Smooth muscle cell (in vitro differentiated cells): ENCODE data around the gene HELB. TPM values are rescaled to one million over a fixed set of nuclear protein-coding genes. Genes with fewer than 3 reads are reported as not detected.

ENCODE experiments used
- DNase-seq: peaks from one replicate; lab custom pipeline; 2025; ENCODE audit not compliant: unreplicated experiment; lab: John Stamatoyannopoulos, UW
- H2AFZ ChIP-seq: fragments of 200-600 bp; sonication (generic); 2 replicates; pipeline ENCODE4 v1.6.0; 2016; ENCODE audit warnings: antibody characterized with exemption, low read depth, mild to moderate bottlenecking
- H3F3A ChIP-seq: fragments of 200-600 bp; sonication (generic); 2 replicates; pipeline ENCODE4 v1.6.0; 2017; ENCODE audit warnings: antibody characterized with exemption, low read depth
- H3K27ac ChIP-seq: fragments of 200-600 bp; sonication (generic); 2 replicates; pipeline ENCODE4 v1.5.1; 2016; ENCODE audit warnings: low read depth, mild to moderate bottlenecking
- H3K27me3 ChIP-seq: fragments of 200-600 bp; sonication (generic); 2 replicates; pipeline ENCODE4 v1.6.1; 2016; ENCODE audit warnings: low read depth, mild to moderate bottlenecking
- H3K36me3 ChIP-seq: fragments of 200-600 bp; sonication (generic); 2 replicates; pipeline ENCODE4 v1.5.1; 2016; ENCODE audit warnings: low read depth
- H3K4me1 ChIP-seq: fragments of 200-600 bp; sonication (generic); 2 replicates; pipeline ENCODE4 v1.5.1; 2016; ENCODE audit warnings: low read depth
- H3K4me2 ChIP-seq: fragments of 200-600 bp; sonication (generic); 2 replicates; pipeline ENCODE4 v1.6.0; 2016; ENCODE audit warnings: mild to moderate bottlenecking
- H3K4me3 ChIP-seq: fragments of 200-600 bp; sonication (generic); 2 replicates; pipeline ENCODE4 v1.5.1; 2016; ENCODE audit warnings: mild to moderate bottlenecking
- H3K79me2 ChIP-seq: fragments of 200-600 bp; sonication (generic); 2 replicates; pipeline ENCODE4 v1.6.0; 2016; ENCODE audit warnings: low read depth, mild to moderate bottlenecking
- H3K9ac ChIP-seq: fragments of 200-600 bp; sonication (generic); 2 replicates; pipeline ENCODE4 v1.6.0; 2016; ENCODE audit warnings: low read depth
- H3K9me3 ChIP-seq: fragments of 200-600 bp; sonication (generic); replicated peaks from 2 replicates; pipeline ENCODE4 v1.5.1; 2016; ENCODE audit warnings: low read depth
- H4K20me1 ChIP-seq: fragments of 200-600 bp; sonication (generic); 2 replicates; pipeline ENCODE4 v1.6.0; 2016; ENCODE audit warnings: low read depth
- CTCF ChIP-seq: fragments of 200-600 bp; sonication (generic); IDR thresholded peaks from 2 replicates; pipeline ENCODE4 v1.5.1; 2017; ENCODE audit warnings: borderline replicate concordance, mild to moderate bottlenecking, antibody characterized with exemption; ENCODE audit not compliant: insufficient read depth, poor library complexity, severe bottlenecking
- WGBS: methylation state at CpG from one replicate; pipeline ENCODE4 v1.1.7; 2016; ENCODE audit warnings: low lambda C conversion rate; 5-methylcytosine and 5-hydroxymethylcytosine counted together
- polyA plus RNA-seq: library from polyadenylated mRNA; unstranded; fragments of >200 nt; fragmentation: Nextera tagmentation; extraction: Ambion mirVana; gene quantifications from 2 replicates; pipeline ENCODE4 v1.2.1, GENCODE V29; 2016
- total RNA-seq: library from RNA; depleted of rRNA; stranded (reverse); fragments of >200 nt; gene quantifications from 2 replicates; pipeline ENCODE4 v1.2.3, GENCODE V29; 2014

Gene HELB
- total and polyA plus RNA-seq, 2 experiments from 2014 or later, result 1.9 to 5.7 TPM

- Histone ChIP-seq H4K20me1 (no peaks in the 10 kb centered on the region), H3K79me2 (no peaks in the 10 kb centered on the region), H2AFZ (no peak overlapping the region), H3K27me3 (peaks cover under 1% of the 10 kb centered on the region), H3K9ac (no peak overlapping the region), H3K4me1 (no peaks in the 10 kb centered on the region), H3F3A (no peaks in the 10 kb centered on the region), H3K4me2 (no peak overlapping the region), H3K36me3 (no peaks in the 10 kb centered on the region), H3K27ac (no peak overlapping the region), H3K9me3 (no peaks in the 10 kb centered on the region), H3K4me3 (no peak overlapping the region)
- no peak for DNase-seq
- no peak for TF ChIP-seq CTCF
- 97% methylated on average over 1 of the region's 1 CpG for WGBS
These were observed 31.7 kb upstream of the HELB start for GRCh38 chr12:66270613-66271012.

- Histone ChIP-seq H3K79me2 (no peaks in the 10 kb centered on the region), H3K9ac (no peak overlapping the region), H3K4me3 (no peak overlapping the region), H3K27me3 (peaks cover 5% of the 10 kb centered on the region), H3F3A (no peaks in the 10 kb centered on the region), H3K9me3 (no peaks in the 10 kb centered on the region), H2AFZ (no peak overlapping the region), H3K4me2 (no peak overlapping the region), H3K27ac (no peak overlapping the region), H3K4me1 (no peaks in the 10 kb centered on the region), H3K36me3 (no peaks in the 10 kb centered on the region), H4K20me1 (no peaks in the 10 kb centered on the region)
- TF ChIP-seq CTCF, result no peak
- DNase-seq, result no peak
- WGBS, result 53% methylated on average over 3 of the region's 3 CpGs
These were observed 29.6 kb upstream of the HELB start for GRCh38 chr12:66272650-66273049.

GRCh38 chr12:66273147-66273546 lies 29.1 kb upstream of the HELB start:
- H3K4me1 ChIP-seq, result no peaks in the 10 kb centered on the region
- H3K9me3 ChIP-seq, result no peaks in the 10 kb centered on the region
- H3K27me3 ChIP-seq, result peaks cover 5% of the 10 kb centered on the region
- WGBS, result 85% methylated on average over 1 of the region's 1 CpG
- no peak overlapping the region for H2AFZ ChIP-seq
- no peak for TF ChIP-seq CTCF
- H3K4me3 ChIP-seq, result no peak overlapping the region
- no peaks in the 10 kb centered on the region for H3K79me2 ChIP-seq
- H3K27ac ChIP-seq, result no peak overlapping the region
- H3K36me3 ChIP-seq, result no peaks in the 10 kb centered on the region
- no peaks in the 10 kb centered on the region for H4K20me1 ChIP-seq
- H3F3A ChIP-seq, result no peaks in the 10 kb centered on the region
- no peak for DNase-seq
- no peak overlapping the region for H3K4me2 ChIP-seq
- no peak overlapping the region for H3K9ac ChIP-seq

- Histone ChIP-seq H3K36me3 (no peaks in the 10 kb centered on the region), H3K4me1 (no peaks in the 10 kb centered on the region), H2AFZ (no peak overlapping the region), H3K9me3 (no peaks in the 10 kb centered on the region), H3K79me2 (no peaks in the 10 kb centered on the region), H3K4me3 (no peak overlapping the region), H4K20me1 (no peaks in the 10 kb centered on the region), H3K27me3 (peaks cover 5% of the 10 kb centered on the region), H3F3A (no peaks in the 10 kb centered on the region), H3K27ac (no peak overlapping the region), H3K9ac (no peak overlapping the region), H3K4me2 (no peak overlapping the region)
- no peak for TF ChIP-seq CTCF
- DNase-seq, result no peak
- 94% methylated on average over 2 of the region's 2 CpGs for WGBS
These were observed 27.3 kb upstream of the HELB start for GRCh38 chr12:66275040-66275439.
